Ecto neural progenitor cell (in vitro differentiated cells): ENCODE measurements around the gene LRRK1.

Experiments
- DNase-seq: peaks from one replicate; pipeline ENCODE4 v3.0.0-alpha.2; 2018; ENCODE audit warnings: low spot score

The LRRK1 gene

DNA sequence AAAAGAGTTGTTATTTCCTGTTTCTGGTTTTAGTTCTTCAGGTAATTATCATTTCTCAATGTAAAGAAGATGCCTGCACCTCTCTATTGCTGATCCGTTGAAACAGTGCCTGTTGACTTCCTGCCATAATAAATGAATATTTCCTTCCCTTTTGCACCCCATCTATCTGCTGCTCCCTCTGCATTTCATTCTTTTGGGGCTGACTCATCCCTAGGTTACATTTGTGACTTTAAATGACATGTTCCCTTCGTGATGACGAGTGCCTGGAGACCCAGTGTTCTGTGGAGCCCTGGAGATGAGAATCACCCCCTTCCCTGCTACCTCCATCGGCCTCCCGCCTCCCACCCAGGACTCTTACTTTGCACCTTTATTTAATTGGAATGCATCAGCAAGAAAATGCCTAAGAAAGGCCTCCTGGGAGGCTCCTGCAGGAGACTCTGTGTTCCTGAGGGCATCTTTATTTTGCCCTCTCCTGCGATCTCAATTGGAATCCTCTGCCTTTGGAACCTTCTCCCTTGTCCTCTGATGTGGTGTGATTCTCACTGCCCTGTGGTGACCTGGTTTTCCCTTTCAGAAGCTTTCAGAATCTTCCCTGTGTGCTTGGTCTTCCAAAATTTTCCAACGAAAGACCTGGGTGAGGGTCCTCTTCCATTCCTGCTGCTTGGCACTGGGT is 13.7 kb downstream of the LRRK1 start:
- DNase-seq = no peak

DNA sequence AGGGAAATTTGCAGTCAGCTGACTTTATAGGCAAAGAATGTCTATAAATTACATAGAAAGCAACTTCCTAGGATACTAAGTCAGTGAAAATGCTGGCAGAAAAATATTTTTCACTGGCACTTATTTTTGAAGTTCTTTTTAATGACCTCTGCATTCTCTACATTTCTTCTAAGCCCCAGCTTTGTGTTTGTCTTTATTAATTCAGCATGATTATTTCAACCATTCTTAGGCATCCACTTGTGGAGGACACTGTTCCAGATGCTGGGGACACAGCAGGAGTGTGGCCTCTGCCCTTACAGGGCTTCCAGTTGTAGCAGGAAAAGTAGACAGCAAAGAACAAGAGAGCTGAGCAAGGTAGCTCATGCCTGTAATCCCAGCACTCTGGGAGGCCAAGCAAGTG is 15.0 kb downstream of the LRRK1 start:
- DNase-seq = no peak

DNA sequence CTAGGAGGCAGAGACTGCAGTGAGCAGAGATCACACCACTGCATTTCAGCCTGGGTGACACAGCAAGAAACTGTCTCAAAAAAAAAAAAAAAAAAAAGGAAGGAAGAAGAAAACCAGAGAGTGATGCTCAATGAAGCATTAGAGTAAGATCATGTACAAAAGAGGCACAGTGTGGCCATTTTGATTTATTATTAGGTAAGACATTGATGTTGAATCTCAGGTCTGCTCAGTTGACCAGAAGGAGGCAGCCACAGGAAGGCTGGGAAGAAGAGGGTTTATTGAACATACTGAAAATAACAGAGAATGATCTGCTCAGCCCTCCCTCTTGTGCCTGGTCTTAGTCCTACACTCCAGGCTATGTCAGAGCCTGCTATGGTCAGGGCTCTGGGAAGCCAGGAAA is 15.6 kb downstream of the LRRK1 start:
- DNase-seq = no peak

DNA sequence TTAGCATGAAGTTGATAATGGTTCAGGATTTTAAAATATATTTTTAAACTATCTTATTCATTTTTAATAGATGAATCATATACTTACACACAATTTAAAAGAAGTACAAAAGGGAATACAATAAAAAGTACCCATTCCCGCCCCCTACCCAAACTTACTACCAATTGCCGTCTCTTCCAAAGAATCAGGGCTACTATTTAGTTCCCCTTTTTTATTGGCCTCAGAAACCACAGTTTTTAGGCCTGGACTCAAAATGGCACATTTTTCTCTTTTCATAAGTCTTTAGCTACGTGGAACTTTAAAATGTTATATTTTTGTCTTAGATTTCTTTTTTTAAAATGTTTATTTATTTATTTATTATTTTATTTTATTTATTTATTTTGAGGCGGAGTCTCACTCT is 18.0 kb downstream of the LRRK1 start:
- DNase-seq = no peak

DNA sequence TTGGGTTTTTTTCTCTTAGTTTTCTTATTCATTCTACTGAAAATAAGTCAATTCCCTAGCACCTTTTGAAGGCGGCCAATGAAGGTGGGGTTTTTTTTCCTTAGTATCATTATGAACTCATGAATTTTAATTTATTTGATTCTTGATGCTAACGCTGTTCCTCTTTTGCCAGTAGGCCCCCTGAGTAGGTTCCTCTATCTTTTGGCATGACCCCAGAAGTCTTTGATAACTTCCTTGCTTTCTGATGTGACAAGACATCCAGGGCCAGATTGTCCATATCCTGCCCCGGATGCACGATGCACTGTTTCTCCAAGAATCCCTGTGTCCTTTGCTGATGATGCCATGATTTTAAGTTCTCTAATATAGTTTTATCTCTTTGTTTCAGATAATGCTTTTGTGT is 20.6 kb downstream of the LRRK1 start:
- DNase-seq = no peak

DNA sequence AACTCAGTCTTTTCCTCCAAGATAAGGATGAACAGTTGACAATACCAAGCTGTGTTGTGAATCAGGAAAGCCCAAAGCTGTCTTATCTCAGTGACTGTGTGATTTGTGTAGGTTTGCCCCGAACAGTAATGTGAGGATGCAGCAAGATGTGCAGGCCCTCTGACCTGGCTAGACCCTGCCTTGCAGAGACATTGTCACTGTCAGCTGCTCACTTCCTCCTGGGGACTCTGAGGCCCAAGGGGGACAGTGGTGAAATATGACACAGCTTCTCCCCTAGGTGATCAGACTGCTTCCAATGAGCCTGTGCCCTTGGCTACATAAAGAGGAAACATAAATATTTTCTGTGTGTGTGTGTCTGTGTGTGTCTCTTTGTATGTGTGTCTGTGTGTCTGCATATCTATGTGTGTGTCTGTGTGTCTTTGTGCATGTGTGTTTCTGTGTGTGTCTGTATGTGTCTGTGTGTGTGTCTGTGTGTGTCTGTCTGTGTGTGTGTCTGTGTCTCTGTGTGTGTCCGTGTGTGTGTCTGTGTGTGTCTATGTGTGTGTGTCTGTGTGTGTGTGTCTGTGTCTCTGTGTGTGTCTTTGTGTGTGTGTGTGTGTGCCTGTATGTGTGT is 21.7 kb downstream of the LRRK1 start:
- no peak for DNase-seq

DNA sequence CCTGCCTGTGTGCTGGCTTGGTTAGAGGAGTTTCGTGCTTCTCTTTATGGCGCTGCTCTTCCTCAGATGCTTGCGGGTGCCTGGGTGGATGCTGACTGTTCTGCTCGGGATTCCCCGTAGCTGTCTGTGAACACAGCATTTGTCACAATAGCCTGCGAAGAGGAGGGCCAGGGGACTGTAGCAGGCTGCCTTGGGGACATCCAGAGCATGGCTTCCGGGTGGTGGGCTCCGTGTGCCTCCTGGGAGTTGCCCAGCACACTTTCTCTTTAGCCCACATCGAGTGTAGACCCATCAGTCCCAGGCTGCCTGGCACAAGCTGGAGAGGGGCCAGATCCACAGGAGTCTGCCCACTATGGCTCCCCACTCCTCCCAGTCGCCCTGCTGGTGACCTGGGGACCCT is 22.4 kb downstream of the LRRK1 start:
- no peak for DNase-seq

DNA sequence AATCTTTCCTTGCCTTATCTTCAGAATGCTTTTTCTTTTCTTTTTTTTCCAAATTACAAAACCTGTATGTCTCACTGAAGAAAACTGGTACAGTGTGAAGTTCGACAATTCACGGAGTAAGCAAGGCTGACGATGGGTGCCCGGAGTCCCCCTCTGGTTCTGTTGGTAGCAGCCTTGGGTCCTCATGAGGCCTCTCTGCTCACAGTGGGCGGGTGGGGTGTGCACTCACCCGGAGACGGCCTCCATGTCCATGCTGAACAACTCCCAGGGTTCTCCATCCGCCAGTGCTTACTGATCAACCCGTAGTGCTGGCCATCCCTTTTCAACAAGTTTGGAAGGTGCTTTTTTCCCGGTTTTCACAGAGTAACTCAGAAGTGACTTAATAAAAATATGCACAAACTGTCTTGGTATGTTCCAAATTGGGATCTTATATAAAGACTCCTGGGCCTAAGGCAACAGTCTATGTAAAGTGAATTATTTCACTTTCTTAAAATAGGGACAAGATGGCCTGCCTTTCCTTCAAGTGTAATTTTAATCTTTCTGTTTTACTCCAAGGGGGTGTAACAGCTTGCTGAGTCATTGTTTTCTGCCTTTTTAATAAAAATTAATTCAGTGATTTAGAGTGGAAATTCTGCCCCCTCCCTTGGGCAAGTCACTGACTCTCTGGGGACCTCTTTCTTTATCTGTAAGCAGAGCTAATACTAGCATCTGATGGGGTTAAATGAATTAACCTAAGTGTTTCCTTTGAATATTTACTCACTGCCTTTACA is 23.7 kb downstream of the LRRK1 start:
- DNase-seq = no peak

DNA sequence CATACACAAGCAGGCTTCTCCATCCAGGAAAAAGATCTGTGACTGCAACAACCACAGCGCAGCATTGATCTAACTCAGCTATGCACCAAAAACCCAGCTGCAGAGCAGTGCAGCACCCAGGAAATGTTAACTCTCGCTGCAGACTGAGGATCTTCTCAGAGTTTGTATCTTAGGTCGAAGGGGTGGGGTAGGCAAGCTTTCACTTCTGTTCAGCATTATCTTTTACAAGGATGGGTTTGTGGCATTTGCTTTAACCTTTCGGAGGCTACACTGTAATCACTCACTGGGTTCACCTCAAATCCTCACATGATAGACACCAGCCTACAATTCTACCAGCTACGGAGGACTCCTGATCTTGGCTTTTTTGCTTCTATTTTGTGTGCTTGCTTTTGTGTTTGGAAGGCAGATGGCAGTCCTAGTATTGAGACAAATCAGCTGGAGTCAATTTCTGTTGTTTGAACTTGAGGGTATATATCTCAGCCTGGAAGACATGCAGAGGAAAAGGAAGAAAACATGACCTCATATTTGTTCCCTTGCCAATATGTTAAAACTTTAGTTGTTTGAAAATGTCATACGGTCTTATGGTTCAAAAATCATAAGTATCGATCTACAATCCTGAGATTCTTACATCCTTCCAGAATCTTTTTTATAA is 25.2 kb downstream of the LRRK1 start:
- DNase-seq = no peak

DNA sequence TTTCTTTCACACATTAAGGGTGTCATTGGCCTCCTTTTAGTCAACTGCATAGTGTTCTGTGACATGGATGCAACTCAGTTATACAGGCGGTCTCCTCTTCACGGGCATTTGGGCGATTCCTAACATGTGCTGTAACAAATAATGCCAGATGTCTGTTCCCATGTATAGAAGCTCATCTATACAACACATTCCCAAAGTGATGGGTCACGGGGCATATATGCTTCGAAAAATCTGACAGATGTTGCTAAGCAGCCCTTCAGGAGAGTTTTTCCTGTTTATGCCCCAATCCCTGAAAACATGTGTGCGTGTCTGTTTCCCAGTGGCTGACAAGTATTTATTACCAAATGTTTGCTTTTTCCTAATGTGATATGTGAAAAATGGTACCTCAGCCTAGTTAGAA is 25.8 kb downstream of the LRRK1 start:
- DNase-seq = no peak

DNA sequence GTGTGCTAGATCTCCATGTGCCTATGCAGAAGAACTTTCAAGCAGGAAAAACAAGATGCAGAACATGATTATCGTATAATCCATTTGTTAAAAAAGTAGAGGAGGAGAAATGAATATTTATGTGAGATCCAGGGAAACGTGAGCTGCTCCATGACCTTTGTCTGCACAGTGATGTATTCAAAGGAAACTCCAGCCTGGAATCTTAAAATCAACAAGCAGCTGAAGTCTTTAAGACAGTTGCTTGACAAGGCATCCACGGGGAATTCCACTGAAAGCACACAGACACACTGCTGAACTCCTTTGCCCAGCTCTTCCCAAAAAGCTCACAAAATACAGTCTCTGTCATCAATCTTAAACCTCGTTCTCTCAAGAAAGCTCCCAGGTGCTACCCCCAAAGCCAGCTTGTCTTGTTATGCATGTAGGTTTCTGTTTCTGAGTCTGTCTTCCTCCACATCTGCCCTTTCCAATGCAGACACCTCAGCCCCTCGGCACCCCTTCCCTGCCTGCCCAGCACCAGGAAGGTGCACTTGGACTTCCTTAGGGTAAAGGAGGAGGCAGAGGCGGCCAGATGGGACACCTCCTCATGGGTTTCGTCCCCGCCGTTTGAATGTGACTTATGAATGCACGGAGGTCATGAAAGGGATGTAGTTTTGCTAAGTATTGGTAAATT is 28.7 kb downstream of the LRRK1 start:
- DNase-seq = no peak

DNA sequence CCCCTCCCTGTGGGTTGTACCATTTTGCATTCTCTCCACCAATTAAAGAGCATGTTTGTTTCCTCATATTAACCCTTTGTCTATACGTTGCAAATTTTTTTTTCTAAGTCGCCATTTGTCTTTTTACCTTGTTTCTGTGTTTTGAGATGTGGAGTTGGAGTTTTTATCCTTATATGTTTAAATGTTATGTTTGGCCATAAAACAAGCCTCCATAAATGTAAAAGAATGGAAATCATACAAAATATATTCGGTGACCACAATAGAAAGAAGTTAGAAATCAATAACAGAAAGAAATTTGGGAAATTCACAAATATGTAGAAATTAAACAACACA is 29.2 kb downstream of the LRRK1 start:
- no peak for DNase-seq

DNA sequence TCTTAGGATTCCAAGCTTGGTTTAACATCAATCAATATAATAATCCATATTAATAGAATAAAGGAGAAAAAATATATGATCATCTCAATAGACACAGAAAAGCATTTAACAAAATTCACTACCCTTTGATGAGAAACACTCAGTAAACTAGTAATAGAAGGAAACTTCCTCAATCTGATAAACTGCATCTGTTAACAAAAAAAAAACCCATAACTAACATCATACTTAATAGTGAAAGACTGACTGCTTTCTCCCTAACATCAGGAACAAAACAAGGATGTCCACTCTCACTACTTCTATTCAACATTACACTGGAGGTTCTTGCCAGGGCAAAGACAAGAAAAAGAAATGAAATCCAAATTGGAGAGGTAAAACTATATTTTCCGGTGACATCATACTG is 30.5 kb downstream of the LRRK1 start:
- DNase-seq = no peak

DNA sequence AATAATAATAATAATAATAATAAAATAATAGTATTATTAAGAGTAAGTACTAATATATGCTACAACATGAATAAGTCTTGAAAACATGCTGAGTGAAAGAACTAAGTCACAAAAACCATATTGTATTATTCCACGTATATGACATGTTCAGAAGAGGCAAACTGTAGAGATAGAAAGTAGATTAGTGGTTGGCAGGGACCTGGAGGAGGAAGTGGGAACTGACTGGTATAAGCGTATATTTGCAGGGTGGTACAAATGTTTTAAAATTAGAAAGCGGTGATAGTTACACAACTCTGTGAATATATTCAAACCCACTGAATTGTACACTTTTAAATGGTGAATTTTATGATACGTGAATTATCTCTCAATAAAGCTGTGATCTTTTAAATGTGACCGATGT is 32.8 kb downstream of the LRRK1 start:
- DNase-seq = no peak

DNA sequence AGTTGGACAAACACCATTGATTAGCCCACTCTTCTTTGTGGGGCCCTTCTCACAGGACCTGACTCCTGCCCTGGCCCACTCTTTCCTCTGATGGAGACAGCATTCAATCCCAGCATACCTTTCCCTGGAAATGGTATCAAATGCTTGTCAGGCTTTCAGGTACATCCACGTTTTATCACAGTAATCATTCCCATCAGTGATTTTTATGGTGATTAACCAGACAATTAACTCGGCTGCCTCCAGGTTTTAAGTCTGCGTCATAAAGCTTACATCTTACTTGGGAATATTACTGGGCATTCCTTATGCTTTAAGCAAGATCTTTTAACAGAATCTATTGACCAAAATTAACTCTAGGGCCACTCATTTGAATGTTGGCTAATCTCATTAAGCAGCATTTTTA is 33.4 kb downstream of the LRRK1 start:
- DNase-seq = no peak

DNA sequence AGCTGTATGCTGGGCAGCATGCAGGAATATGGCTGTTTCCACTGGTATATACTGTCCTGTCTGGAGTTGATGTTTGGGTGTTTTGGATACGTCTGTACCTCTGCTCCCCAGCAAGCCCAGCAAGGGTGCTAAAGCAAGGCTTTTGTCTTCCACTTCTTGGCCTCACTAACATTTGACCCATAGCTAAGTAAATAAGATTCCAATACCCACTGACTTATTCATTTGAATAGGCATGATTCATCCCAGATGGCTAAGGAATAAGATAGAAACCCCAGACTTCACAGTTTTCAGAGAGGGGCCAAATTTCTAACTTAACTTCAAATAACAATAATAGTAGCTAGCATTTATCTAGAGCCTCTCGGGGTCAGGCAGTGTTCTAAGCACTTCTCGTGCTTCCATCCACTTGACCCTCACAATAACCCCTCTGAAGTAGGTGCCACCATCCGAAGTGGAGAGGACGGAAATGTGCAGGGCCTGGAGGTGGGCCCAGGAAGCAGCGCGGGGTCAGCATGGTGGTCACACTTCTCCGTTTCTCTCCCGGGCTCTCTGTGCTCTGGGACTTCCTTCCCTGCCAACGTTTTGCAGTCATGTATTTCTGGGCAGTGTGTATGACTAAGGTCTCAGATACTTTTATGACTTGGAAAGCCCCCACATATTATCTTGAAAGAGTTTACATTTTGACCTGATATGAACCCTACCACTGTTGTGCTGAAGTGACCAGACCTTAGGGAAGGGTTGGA is 39.3 kb downstream of the LRRK1 start:
- DNase-seq = no peak

DNA sequence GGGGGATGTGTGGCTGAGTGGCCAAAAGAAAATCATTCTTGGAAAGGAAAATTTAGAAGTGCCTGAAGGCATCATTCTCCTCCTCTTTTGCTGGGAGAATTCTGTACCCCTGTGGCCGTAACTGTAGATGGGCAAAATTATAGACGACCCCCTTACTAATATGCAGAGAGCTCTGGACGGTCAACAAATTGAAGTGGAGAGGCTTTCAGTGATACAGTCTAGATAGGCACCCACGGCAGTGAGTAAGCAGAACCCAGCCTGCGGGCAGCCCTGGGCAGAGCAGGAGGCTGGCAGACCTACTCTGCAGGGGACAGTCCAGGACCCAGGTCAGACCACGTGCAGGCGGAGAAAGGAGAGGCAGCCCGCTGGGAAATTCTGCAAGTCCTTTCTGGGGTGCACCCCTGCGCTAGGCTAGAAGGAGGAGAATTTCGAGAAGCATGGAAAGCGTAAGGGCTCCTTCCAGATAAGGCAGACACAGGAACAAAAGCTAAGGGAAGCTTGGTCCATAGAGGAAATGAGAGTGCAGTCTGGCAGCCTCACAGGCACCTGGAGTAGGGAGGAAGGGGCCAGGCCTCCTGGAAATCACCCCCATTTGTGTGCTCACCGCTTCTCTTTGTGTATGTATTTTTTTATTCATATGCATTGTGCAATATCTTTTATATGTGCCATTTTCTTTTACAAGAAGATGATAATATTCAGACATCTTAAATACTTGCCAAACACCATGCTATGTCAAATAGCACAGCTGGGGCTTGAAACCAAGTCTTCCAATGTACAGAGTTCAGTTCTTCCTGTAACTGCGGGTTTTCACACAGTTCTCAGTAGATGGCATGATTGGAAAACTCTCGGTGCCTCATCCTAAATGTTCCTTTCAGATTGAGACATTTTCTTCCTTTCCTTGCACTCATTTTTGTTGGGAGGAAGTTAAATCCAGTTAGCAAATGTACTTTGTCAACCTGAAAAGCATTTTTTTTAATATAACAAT is 40.2 kb downstream of the LRRK1 start:
- no peak for DNase-seq

DNA sequence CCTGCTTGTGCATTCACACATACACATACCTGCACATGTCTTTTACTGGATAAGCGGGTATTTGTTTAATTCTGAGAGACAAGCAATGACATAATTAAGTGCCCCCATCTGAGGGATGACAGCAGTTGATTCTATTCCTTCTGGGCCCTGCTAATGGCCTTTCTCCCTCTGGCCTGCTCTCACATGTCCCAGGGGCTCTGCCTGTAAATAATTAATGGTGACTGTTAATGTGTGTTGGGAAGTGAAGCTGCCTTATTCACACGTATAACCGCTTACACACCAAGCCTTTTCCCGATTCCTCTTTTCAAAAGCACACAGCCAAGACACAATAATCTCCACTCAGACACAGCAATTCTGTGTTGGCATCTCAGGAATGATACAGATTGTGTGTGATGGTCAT is 47.8 kb downstream of the LRRK1 start:
- no peak for DNase-seq

DNA sequence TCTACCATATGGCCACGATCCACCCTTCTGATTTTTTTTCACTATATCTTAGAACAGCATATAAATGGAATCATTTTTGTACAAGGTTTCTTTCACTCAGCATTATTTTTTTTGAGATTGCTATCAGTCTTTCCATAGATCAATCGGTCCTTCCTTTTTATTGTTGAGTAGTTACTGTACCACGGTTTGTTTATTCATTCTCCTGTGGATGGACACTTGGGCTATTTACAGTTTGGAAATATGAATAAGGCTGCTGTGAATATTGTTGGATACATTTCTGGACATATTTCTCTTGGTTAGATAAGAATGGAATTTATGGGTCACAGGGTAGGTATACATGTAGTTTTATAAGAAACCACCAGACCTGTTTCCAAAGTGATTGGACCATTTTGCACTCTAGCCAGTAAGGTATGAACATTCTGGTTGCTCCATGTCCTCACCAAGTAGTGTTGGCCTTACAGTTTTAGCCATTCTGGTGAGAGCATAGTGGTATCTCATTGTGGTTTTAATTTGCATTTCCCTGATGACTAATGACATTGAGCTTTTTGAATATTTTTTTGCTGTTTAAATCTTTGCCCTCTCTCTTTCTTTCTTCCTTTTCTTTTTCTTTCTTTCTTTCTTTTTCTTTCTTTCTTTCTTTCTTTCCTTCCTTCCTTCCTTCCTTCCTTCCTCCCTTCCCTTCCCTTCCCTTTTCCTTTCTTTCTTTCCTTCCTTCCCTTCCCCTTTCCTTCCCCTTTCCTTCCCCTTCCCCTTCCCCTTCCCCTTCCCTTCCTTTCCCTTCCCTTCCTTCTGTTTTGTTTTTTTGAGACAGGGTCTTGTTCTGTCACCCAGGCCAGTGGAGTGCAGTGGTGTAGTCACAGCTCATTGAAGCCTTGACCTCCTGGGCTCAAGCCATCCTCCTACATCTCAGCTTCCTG is 49.2 kb downstream of the LRRK1 start:
- DNase-seq = no peak

DNA sequence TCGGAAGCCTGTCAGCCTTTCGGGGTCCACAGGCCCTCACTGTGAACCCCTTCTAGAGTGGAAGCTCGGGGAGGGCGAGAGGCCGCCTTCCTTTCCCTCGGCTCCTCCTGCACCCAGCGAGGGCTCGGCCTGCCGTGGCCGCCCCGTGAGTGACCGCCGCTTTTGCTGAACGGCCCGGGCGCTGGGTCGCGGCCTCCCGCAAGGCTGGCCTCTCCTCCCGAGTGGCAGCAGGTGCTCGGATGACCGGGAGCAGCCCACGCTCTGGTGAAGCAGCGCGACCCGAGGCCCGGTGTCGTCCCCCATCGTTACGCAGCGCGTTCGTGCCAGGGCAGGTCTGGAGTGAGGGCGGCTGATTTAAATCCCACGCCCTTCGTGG is 53.8 kb downstream of the LRRK1 start:
- DNase-seq = no peak
